Testis (tissue), 2 donors: Measurements from ENCODE around the gene FOXJ3.

Experiments used
- POLR2A ChIP-seq: fragments of 450-650 bp; IDR thresholded peaks from one replicate; pipeline ENCODE4 v1.6.1; 2017; ENCODE audit warnings: antibody characterized with exemption, mild to moderate bottlenecking, moderate library complexity
- TF ChIP-seq, protein P1 (sequence below), 3 experiments: fragments of 450-650 bp in 2 of 3; fragments of 200-600 bp in 1 of 3; sonication (generic) in 1 of 3; IDR thresholded peaks; one replicate each; pipeline ENCODE4 v1.5.1; 2016 to 2019; ENCODE audit warnings: antibody characterized with exemption in 3 of 3, mild to moderate bottlenecking in 2 of 3, moderate library complexity in 1 of 3

GRCh38 chr1:42210421-42211133 is 124.5 kb downstream of the FOXJ3 start:
- no peak for TF ChIP-seq POLR2A
- TF ChIP-seq, protein P1, sequence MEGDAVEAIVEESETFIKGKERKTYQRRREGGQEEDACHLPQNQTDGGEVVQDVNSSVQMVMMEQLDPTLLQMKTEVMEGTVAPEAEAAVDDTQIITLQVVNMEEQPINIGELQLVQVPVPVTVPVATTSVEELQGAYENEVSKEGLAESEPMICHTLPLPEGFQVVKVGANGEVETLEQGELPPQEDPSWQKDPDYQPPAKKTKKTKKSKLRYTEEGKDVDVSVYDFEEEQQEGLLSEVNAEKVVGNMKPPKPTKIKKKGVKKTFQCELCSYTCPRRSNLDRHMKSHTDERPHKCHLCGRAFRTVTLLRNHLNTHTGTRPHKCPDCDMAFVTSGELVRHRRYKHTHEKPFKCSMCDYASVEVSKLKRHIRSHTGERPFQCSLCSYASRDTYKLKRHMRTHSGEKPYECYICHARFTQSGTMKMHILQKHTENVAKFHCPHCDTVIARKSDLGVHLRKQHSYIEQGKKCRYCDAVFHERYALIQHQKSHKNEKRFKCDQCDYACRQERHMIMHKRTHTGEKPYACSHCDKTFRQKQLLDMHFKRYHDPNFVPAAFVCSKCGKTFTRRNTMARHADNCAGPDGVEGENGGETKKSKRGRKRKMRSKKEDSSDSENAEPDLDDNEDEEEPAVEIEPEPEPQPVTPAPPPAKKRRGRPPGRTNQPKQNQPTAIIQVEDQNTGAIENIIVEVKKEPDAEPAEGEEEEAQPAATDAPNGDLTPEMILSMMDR (IDR thresholded peaks at IDR 0.05) = no peak
